ENCODE measurements around the gene GLYAT.

The GLYAT gene

DNA sequence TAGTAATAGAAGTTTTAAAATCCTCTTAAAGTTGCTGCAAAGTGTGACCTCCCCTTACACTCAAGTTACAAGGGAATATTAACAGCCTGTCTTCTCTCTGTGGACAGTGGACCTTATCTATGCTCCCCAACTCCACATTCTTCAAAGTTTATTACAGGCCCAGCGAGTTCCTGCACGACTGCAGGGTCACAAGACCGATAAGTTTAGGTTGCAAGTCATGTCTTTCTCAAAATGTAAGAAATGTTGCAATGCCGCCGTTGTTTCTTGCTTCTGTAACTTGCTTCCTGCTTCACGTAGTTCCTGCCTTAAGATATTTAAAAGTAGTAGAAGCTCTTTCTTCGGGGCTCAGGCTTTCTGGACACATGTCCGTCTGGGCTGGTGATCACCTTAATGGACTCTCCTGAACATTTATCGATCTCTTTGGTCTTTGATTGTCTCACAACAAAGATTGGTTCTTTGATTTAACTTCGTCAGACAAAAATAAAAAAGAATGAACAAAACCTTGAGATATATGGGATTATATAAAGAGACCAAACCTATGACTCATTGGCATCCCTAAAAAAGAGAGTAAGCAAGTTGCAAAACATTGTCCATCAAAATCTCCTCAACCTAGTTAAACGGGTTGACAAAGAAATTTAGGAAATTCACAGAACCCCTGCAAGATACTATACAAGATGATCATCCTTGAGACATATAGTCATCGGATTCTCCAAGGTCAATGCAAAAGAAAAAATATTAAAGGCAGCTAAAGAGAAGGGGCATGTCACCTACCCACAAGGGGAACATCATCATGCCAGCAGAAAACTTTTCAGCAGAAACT lies 45.4 kb upstream of the GLYAT start:
- TF ChIP-seq, protein P1, sequence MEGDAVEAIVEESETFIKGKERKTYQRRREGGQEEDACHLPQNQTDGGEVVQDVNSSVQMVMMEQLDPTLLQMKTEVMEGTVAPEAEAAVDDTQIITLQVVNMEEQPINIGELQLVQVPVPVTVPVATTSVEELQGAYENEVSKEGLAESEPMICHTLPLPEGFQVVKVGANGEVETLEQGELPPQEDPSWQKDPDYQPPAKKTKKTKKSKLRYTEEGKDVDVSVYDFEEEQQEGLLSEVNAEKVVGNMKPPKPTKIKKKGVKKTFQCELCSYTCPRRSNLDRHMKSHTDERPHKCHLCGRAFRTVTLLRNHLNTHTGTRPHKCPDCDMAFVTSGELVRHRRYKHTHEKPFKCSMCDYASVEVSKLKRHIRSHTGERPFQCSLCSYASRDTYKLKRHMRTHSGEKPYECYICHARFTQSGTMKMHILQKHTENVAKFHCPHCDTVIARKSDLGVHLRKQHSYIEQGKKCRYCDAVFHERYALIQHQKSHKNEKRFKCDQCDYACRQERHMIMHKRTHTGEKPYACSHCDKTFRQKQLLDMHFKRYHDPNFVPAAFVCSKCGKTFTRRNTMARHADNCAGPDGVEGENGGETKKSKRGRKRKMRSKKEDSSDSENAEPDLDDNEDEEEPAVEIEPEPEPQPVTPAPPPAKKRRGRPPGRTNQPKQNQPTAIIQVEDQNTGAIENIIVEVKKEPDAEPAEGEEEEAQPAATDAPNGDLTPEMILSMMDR (conservative IDR thresholded peaks at IDR 0.05; ENCODE audit: low read length) = no peak
- no peak for TF ChIP-seq EZH2phosphoT487 (IDR thresholded peaks at IDR 0.05; ENCODE audit: borderline replicate concordance)
- no peaks in the 10 kb centered on the region for H3K27me3 ChIP-seq (ENCODE audit: insufficient read depth, low read length, poor library complexity, severe bottlenecking)
- H3K4me3 ChIP-seq (ENCODE audit: low read length, poor library complexity, severe bottlenecking) = no peak overlapping the region
- H3K79me2 ChIP-seq (ENCODE audit: insufficient read depth, low read length) = no peaks in the 10 kb centered on the region
- H4K20me1 ChIP-seq (ENCODE audit: insufficient read depth, low read length, poor library complexity, severe bottlenecking) = no peaks in the 10 kb centered on the region
- no peaks in the 10 kb centered on the region for H3K4me1 ChIP-seq (ENCODE audit: insufficient read depth, low read length, poor library complexity, severe bottlenecking)
- 0 out of 2 replicates have a peak, but pooled peaks cover 3% of the 10 kb centered on the region for H3K9me3 ChIP-seq (ENCODE audit: insufficient read depth, low read depth, low read length)
- H3K9ac ChIP-seq (ENCODE audit: low read depth, low read length, poor library complexity, severe bottlenecking) = no peak overlapping the region
- H3F3A ChIP-seq (ENCODE audit: low read depth) = no peaks in the 10 kb centered on the region
- H2AFZ ChIP-seq (ENCODE audit: low read length) = no peak overlapping the region
- H3K36me3 ChIP-seq (ENCODE audit: insufficient read depth, low read length) = no peaks in the 10 kb centered on the region
- no peaks in the 10 kb centered on the region for H3K9me2 ChIP-seq (replicated peaks; ENCODE audit: low read depth, low read length)
- no peak overlapping the region for H3K4me2 ChIP-seq (ENCODE audit: low read depth, low read length, poor library complexity, severe bottlenecking)

DNA sequence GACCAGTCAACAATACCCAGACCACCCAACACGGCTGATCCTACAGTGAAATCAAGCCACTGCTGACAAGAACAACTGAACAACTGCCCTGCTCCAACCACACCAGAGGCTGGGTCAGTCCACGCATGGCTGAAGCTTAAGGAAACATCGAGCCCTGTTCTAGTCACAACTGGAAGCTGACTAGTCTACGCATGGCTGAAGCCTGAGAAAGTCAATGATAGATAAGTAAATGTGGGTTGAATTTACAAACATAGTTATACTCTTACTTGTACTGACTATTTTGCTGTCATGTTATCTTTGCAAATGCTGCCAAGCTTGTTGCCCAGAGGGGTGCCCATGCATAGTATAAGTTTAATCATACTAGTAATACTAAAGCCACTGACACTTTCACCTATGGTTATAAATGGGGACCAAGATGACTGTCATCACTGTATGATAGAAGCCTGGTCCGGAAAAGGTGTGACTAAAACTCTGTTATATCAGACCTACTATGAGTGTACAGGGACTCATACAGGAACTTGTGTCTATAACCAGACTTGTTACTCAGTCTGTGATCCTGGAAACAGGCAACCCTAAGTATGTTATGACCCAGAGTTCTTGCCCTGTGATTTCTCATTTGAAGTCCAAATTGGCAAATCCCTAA lies 43.4 kb upstream of the GLYAT start:
- TF ChIP-seq, protein P1 (conservative IDR thresholded peaks at IDR 0.05; ENCODE audit: low read length) = no peak
- no peak for TF ChIP-seq EZH2phosphoT487 (IDR thresholded peaks at IDR 0.05; ENCODE audit: borderline replicate concordance)
- H3K9me3 ChIP-seq (ENCODE audit: insufficient read depth, low read depth, low read length) = no peaks in the 10 kb centered on the region

DNA sequence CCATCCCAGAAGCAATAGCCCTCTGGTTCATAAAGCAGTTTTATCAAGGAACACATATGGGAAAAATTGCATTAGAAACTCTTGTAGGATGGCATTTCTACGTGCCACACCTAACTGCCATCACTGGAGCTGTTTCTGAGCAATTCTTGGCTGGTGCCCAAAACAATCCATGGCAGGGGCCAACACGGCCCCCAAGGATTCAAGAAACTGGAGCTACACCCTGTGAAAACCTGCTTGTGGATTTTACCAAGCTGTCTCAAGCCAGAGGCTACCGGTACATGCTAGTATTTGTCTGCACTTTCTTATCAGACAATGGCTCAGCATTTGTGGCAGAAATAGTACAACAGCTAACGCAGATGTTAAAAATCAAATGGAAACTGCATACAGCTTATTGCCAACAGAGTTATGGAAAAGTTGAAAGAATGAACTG lies 42.4 kb upstream of the GLYAT start:
- H3K36me3 ChIP-seq (ENCODE audit: insufficient read depth, low read length) = no peaks in the 10 kb centered on the region
- H4K20me1 ChIP-seq (ENCODE audit: insufficient read depth, low read length, poor library complexity, severe bottlenecking) = no peaks in the 10 kb centered on the region
- no peaks in the 10 kb centered on the region for H3K79me2 ChIP-seq (ENCODE audit: insufficient read depth, low read length)
- H3K9me3 ChIP-seq (ENCODE audit: insufficient read depth, low read depth, low read length) = no peaks in the 10 kb centered on the region
- H2AFZ ChIP-seq (ENCODE audit: low read length) = no peak overlapping the region
- TF ChIP-seq, protein P1 (conservative IDR thresholded peaks at IDR 0.05; ENCODE audit: low read length) = no peak
- no peak for TF ChIP-seq EZH2phosphoT487 (IDR thresholded peaks at IDR 0.05; ENCODE audit: borderline replicate concordance)
- no peak overlapping the region for H3K9ac ChIP-seq (ENCODE audit: low read depth, low read length, poor library complexity, severe bottlenecking)
- H3K4me2 ChIP-seq (ENCODE audit: low read depth, low read length, poor library complexity, severe bottlenecking) = no peak overlapping the region
- H3K9me2 ChIP-seq (replicated peaks; ENCODE audit: low read depth, low read length) = no peaks in the 10 kb centered on the region
- H3K4me3 ChIP-seq (ENCODE audit: low read length, poor library complexity, severe bottlenecking) = no peak overlapping the region
- no peaks in the 10 kb centered on the region for H3K4me1 ChIP-seq (ENCODE audit: insufficient read depth, low read length, poor library complexity, severe bottlenecking)
- H3K27me3 ChIP-seq (ENCODE audit: insufficient read depth, low read length, poor library complexity, severe bottlenecking) = no peaks in the 10 kb centered on the region
- no peaks in the 10 kb centered on the region for H3F3A ChIP-seq (ENCODE audit: low read depth)

More for the DNA sequence above, 43.4 kb upstream of the GLYAT start:
- H4K20me1 ChIP-seq (ENCODE audit: insufficient read depth, low read length, poor library complexity, severe bottlenecking) = no peaks in the 10 kb centered on the region
- no peak overlapping the region for H3K9ac ChIP-seq (ENCODE audit: low read depth, low read length, poor library complexity, severe bottlenecking)
- no peaks in the 10 kb centered on the region for H3F3A ChIP-seq (ENCODE audit: low read depth)
- no peaks in the 10 kb centered on the region for H3K9me2 ChIP-seq (replicated peaks; ENCODE audit: low read depth, low read length)
- H3K27me3 ChIP-seq (ENCODE audit: insufficient read depth, low read length, poor library complexity, severe bottlenecking) = no peaks in the 10 kb centered on the region
- H3K4me2 ChIP-seq (ENCODE audit: low read depth, low read length, poor library complexity, severe bottlenecking) = no peak overlapping the region
- H3K36me3 ChIP-seq (ENCODE audit: insufficient read depth, low read length) = no peaks in the 10 kb centered on the region
- no peak overlapping the region for H3K4me3 ChIP-seq (ENCODE audit: low read length, poor library complexity, severe bottlenecking)
- no peaks in the 10 kb centered on the region for H3K79me2 ChIP-seq (ENCODE audit: insufficient read depth, low read length)
- no peaks in the 10 kb centered on the region for H3K4me1 ChIP-seq (ENCODE audit: insufficient read depth, low read length, poor library complexity, severe bottlenecking)
- no peak overlapping the region for H2AFZ ChIP-seq (ENCODE audit: low read length)
